Measurements from ENCODE around the gene AKAP10. TPM values are rescaled to one million over a fixed set of nuclear protein-coding genes. Genes with fewer than 3 reads are reported as not detected.

The AKAP10 gene
- total and polyA plus RNA-seq, 2 of the 8 experiments (the other 6 are each of a cell fraction or from before 2014, with no cell fraction given) = 13.3 to 27.0 TPM

- TF ChIP-seq RNF2 (IDR thresholded peaks at IDR 0.05; ENCODE audit: borderline replicate concordance, low read depth, low read length, missing control alignments, poor library complexity, severe bottlenecking) (no peak), ATF2 (IDR thresholded peaks at IDR 0.05; ENCODE audit: low read length) (no peak), YY1 (IDR thresholded peaks at IDR 0.05; ENCODE audit: low read depth, low read length) (peak; percentile 17; the same call in 1 of the 2 replicates), HDAC2 (IDR thresholded peaks at IDR 0.05; ENCODE audit: borderline replicate concordance in 1 of 2, low read depth in 2 of 2, low read length in 2 of 2) (0 out of 4 replicates have a peak, but pooled peaks have one; percentile 28 to 38), GABPA (IDR thresholded peaks at IDR 0.05; ENCODE audit: borderline replicate concordance, insufficient read depth, low read length) (no peak), RXRA (IDR thresholded peaks at IDR 0.05; ENCODE audit: insufficient read depth, low read depth, low read length) (no peak), SIN3A (conservative IDR thresholded peaks at IDR 0.05 in 1 of 2, IDR thresholded peaks at IDR 0.05 in 1 of 2; ENCODE audit: low read depth in 1 of 2, low read length in 2 of 2) (no peak), USF2 (IDR thresholded peaks at IDR 0.05; ENCODE audit: low read length) (no peak), EZH2 (IDR thresholded peaks at IDR 0.05; ENCODE audit: low read depth, low read length, severe bottlenecking) (no peak), PHF8 (conservative IDR thresholded peaks at IDR 0.05; ENCODE audit: low read depth, low read length) (peak; percentile 42; the same call in 1 of the 2 replicates), ASH2L (IDR thresholded peaks at IDR 0.05; ENCODE audit: low read length) (peak; percentile 50), NANOG (IDR thresholded peaks at IDR 0.05; ENCODE audit: insufficient read depth, low read depth, low read length, poor library complexity, severe bottlenecking) (no peak), CHD1 (IDR thresholded peaks at IDR 0.05; ENCODE audit: low read depth, low read length) (peak; percentile 18; the same call in 1 of the 2 replicates), GTF2F1 (IDR thresholded peaks at IDR 0.05; ENCODE audit: borderline replicate concordance, low read depth, low read length) (no peak), JUN (IDR thresholded peaks at IDR 0.05; ENCODE audit: low read depth, low read length) (no peak), TAF1 (IDR thresholded peaks at IDR 0.05; ENCODE audit: low read depth, low read length) (peak; percentile 93), RBBP5 (IDR thresholded peaks at IDR 0.05; ENCODE audit: borderline replicate concordance, low read depth, low read length) (peak; percentile 31; the same call in 1 of the 2 replicates), ATF3 (IDR thresholded peaks at IDR 0.05; ENCODE audit: insufficient read depth, low read depth, low read length) (no peak)
Observed at GRCh38 chr17:19979917-19980770, 2.5 kb upstream of the AKAP10 start (continued).

Measured in H1 (cell line).